ENCODE results near the gene FKBP14.

The FKBP14 gene

DNA sequence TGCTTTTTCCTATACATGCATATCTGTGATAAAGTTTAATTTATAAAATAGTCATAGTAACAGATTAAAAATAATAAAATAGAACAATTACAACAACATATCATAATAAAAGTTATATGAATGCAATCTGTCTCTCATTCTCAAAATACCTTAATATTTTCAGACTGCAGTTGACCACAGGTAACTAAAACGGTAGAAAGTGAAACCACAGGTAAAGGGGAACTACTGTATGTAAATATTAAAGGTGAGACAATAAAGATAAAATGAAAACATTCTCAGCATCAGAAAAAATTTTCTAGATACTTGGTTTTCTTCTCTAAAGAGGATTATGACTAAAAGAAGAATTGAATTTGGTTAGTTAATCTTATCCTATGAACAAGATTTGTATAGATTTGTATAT, 6.0 kb downstream of the FKBP14 start:
- Histone ChIP-seq H3K27ac (ENCODE audit: low read depth in 2 of 2, low read length in 2 of 2) (no peak overlapping the region), H3K27me3 (ENCODE audit: control insufficient read depth in 2 of 2, insufficient read depth in 2 of 2, low read length in 2 of 2) (no peaks in the 10 kb centered on the region), H3K4me1 (ENCODE audit: control insufficient read depth in 2 of 2, insufficient read depth in 2 of 2, low read length in 2 of 2) (peaks cover 5 to 10% of the 10 kb centered on the region in 2 donors), H3K9me3 (ENCODE audit: control insufficient read depth in 2 of 2, low read length in 2 of 2) (no peaks in the 10 kb centered on the region), H3K9ac (ENCODE audit: low read depth in 1 of 2, low read length in 2 of 2) (no peak overlapping the region), H3K36me3 (ENCODE audit: control insufficient read depth in 2 of 2, insufficient read depth in 2 of 2, low read length in 2 of 2) (peaks cover 0 to 4% of the 10 kb centered on the region in 2 donors), H3K4me3 (ENCODE audit: low read length in 2 of 2) (no peak overlapping the region)

DNA sequence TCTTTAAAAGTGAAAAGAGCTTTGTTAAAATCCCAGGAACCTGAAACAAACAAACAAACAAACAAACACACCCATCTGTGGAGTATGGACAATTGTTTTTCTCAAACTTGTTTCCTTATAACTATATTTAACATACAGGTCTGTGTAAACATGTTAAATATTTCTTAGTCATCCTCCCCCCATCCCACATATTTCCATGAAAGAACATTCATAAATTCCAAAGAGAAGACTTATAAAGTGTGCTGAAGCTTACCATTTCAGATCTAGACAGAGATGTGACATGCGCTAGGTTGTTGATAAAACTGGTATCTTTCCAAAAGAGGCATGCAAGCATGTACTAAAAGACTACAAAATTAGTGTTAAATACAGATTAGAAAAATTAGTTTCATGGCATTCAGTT, 6.5 kb downstream of the FKBP14 start:
- Histone ChIP-seq H3K27me3 (ENCODE audit: control insufficient read depth in 2 of 2, insufficient read depth in 2 of 2, low read length in 2 of 2) (no peaks in the 10 kb centered on the region), H3K27ac (ENCODE audit: low read depth in 2 of 2, low read length in 2 of 2) (no peak overlapping the region), H3K36me3 (ENCODE audit: control insufficient read depth in 2 of 2, insufficient read depth in 2 of 2, low read length in 2 of 2) (peaks cover 0 to 5% of the 10 kb centered on the region in 2 donors), H3K9ac (ENCODE audit: low read depth in 1 of 2, low read length in 2 of 2) (no peak overlapping the region), H3K4me1 (ENCODE audit: control insufficient read depth in 2 of 2, insufficient read depth in 2 of 2, low read length in 2 of 2) (peaks cover 1 to 4% of the 10 kb centered on the region in 2 donors), H3K4me3 (ENCODE audit: low read length in 2 of 2) (no peak overlapping the region), H3K9me3 (ENCODE audit: control insufficient read depth in 2 of 2, low read length in 2 of 2) (no peaks in the 10 kb centered on the region)

- H3K9ac ChIP-seq (ENCODE audit: low read depth in 1 of 2, low read length in 2 of 2) = no peak overlapping the region
- H3K27me3 ChIP-seq (ENCODE audit: control insufficient read depth in 2 of 2, insufficient read depth in 2 of 2, low read length in 2 of 2) = no peaks in the 10 kb centered on the region
- H3K27ac ChIP-seq (ENCODE audit: low read depth in 2 of 2, low read length in 2 of 2) = no peak overlapping the region
- peaks cover 0 to 8% of the 10 kb centered on the region in 2 donors for H3K36me3 ChIP-seq (ENCODE audit: control insufficient read depth in 2 of 2, insufficient read depth in 2 of 2, low read length in 2 of 2)
- H3K9me3 ChIP-seq (ENCODE audit: control insufficient read depth in 2 of 2, low read length in 2 of 2) = no peaks in the 10 kb centered on the region
- peaks cover 0 to 3% of the 10 kb centered on the region in 2 donors for H3K4me1 ChIP-seq (ENCODE audit: control insufficient read depth in 2 of 2, insufficient read depth in 2 of 2, low read length in 2 of 2)
- H3K4me3 ChIP-seq (ENCODE audit: low read length in 2 of 2) = no peak overlapping the region
Observed at GRCh38 chr7:30019387-30019786, 7.1 kb downstream of the FKBP14 start.

GRCh38 chr7:30018451-30018850, 8.1 kb downstream of the FKBP14 start:
- no peaks in the 10 kb centered on the region for H3K4me1 ChIP-seq (ENCODE audit: control insufficient read depth in 2 of 2, insufficient read depth in 2 of 2, low read length in 2 of 2)
- no peaks in the 10 kb centered on the region for H3K27me3 ChIP-seq (ENCODE audit: control insufficient read depth in 2 of 2, insufficient read depth in 2 of 2, low read length in 2 of 2)
- peaks cover 4 to 11% of the 10 kb centered on the region in 2 donors for H3K36me3 ChIP-seq (ENCODE audit: control insufficient read depth in 2 of 2, insufficient read depth in 2 of 2, low read length in 2 of 2)
- no peak overlapping the region for H3K9ac ChIP-seq (ENCODE audit: low read depth in 1 of 2, low read length in 2 of 2)
- no peaks in the 10 kb centered on the region for H3K9me3 ChIP-seq (ENCODE audit: control insufficient read depth in 2 of 2, low read length in 2 of 2)
- no peak overlapping the region for H3K27ac ChIP-seq (ENCODE audit: low read depth in 2 of 2, low read length in 2 of 2)
- no peak overlapping the region for H3K4me3 ChIP-seq (ENCODE audit: low read length in 2 of 2)

- no peaks in the 10 kb centered on the region for H3K9me3 ChIP-seq (ENCODE audit: control insufficient read depth in 2 of 2, low read length in 2 of 2)
- no peaks in the 10 kb centered on the region for H3K27me3 ChIP-seq (ENCODE audit: control insufficient read depth in 2 of 2, insufficient read depth in 2 of 2, low read length in 2 of 2)
- H3K4me3 ChIP-seq (ENCODE audit: low read length in 2 of 2) = no peak overlapping the region
- H3K4me1 ChIP-seq (ENCODE audit: control insufficient read depth in 2 of 2, insufficient read depth in 2 of 2, low read length in 2 of 2) = no peaks in the 10 kb centered on the region
- no peak overlapping the region for H3K27ac ChIP-seq (ENCODE audit: low read depth in 2 of 2, low read length in 2 of 2)
- no peak overlapping the region for H3K9ac ChIP-seq (ENCODE audit: low read depth in 1 of 2, low read length in 2 of 2)
- H3K36me3 ChIP-seq (ENCODE audit: control insufficient read depth in 2 of 2, insufficient read depth in 2 of 2, low read length in 2 of 2) = peaks cover 4 to 11% of the 10 kb centered on the region in 2 donors
Observed at GRCh38 chr7:30012757-30013156, 13.7 kb downstream of the FKBP14 start.

DNA sequence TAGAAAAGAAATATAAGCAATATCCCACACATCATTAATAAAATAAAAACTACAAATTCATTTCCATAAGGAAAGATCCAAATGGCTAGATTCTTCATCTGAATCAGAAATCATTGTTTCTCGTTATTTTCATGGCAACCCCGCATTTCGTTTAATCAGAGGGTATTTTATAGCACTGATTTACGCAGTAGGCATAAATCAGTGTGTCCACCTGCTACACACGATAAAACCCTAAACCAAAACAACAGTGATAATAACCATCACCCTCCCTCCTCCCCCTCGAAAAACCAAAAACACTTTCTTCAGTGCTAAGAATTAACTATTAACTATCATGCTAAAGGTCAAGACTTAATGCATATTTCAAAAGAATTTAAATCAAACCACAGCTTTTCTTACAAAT, 16.5 kb downstream of the FKBP14 start:
- Histone ChIP-seq H3K4me1 (ENCODE audit: control insufficient read depth in 2 of 2, insufficient read depth in 2 of 2, low read length in 2 of 2) (no peaks in the 10 kb centered on the region), H3K27ac (ENCODE audit: low read depth in 2 of 2, low read length in 2 of 2) (no peak overlapping the region), H3K36me3 (ENCODE audit: control insufficient read depth in 2 of 2, insufficient read depth in 2 of 2, low read length in 2 of 2) (peaks cover 4 to 7% of the 10 kb centered on the region in 2 donors), H3K4me3 (ENCODE audit: low read length in 2 of 2) (no peak overlapping the region), H3K9ac (ENCODE audit: low read depth in 1 of 2, low read length in 2 of 2) (no peak overlapping the region), H3K9me3 (ENCODE audit: control insufficient read depth in 2 of 2, low read length in 2 of 2) (no peaks in the 10 kb centered on the region), H3K27me3 (ENCODE audit: control insufficient read depth in 2 of 2, insufficient read depth in 2 of 2, low read length in 2 of 2) (no peaks in the 10 kb centered on the region)

GRCh38 chr7:30005464-30005863, 21.0 kb downstream of the FKBP14 start:
- no peaks in the 10 kb centered on the region for H3K9me3 ChIP-seq (ENCODE audit: control insufficient read depth in 2 of 2, low read length in 2 of 2)
- no peaks in the 10 kb centered on the region for H3K4me1 ChIP-seq (ENCODE audit: control insufficient read depth in 2 of 2, insufficient read depth in 2 of 2, low read length in 2 of 2)
- H3K9ac ChIP-seq (ENCODE audit: low read depth in 1 of 2, low read length in 2 of 2) = no peak overlapping the region

DNA sequence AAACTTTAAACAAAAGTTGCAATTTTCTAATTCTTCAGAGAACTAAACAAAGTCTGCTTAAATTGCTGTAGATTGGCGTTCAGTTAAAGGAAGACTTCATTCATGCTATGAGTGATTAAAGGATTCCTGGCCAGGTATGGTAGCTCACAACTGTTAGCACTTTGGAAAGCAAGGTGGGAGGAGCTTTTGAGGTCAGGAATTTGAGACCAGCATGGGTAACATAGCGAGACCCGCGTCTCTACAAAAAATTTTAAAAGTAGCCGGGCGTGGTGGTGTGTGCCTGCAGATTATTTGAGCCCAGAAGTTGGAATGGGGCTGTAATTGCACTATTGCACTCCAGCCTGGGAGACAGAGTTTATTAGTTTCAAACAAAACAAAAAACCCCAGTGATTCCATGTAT, 23.4 kb downstream of the FKBP14 start:
- H3K4me1 ChIP-seq (ENCODE audit: control insufficient read depth in 2 of 2, insufficient read depth in 2 of 2, low read length in 2 of 2) = no peaks in the 10 kb centered on the region
- no peak overlapping the region for H3K27ac ChIP-seq (ENCODE audit: low read depth in 2 of 2, low read length in 2 of 2)
- H3K9ac ChIP-seq (ENCODE audit: low read depth in 1 of 2, low read length in 2 of 2) = no peak overlapping the region
- no peaks in the 10 kb centered on the region for H3K9me3 ChIP-seq (ENCODE audit: control insufficient read depth in 2 of 2, low read length in 2 of 2)
- no peak overlapping the region for H3K4me3 ChIP-seq (ENCODE audit: low read length in 2 of 2)
- no peaks in the 10 kb centered on the region for H3K27me3 ChIP-seq (ENCODE audit: control insufficient read depth in 2 of 2, insufficient read depth in 2 of 2, low read length in 2 of 2)
- no peaks in the 10 kb centered on the region for H3K36me3 ChIP-seq (ENCODE audit: control insufficient read depth in 2 of 2, insufficient read depth in 2 of 2, low read length in 2 of 2)

More at GRCh38 chr7:30005464-30005863, 21.0 kb downstream of the FKBP14 start:
- H3K4me3 ChIP-seq (ENCODE audit: low read length in 2 of 2) = no peak overlapping the region
- H3K27me3 ChIP-seq (ENCODE audit: control insufficient read depth in 2 of 2, insufficient read depth in 2 of 2, low read length in 2 of 2) = no peaks in the 10 kb centered on the region
- no peaks in the 10 kb centered on the region for H3K36me3 ChIP-seq (ENCODE audit: control insufficient read depth in 2 of 2, insufficient read depth in 2 of 2, low read length in 2 of 2)
- no peak overlapping the region for H3K27ac ChIP-seq (ENCODE audit: low read depth in 2 of 2, low read length in 2 of 2)

- Histone ChIP-seq H3K9me3 (ENCODE audit: control insufficient read depth in 2 of 2, low read length in 2 of 2) (no peaks in the 10 kb centered on the region), H3K27me3 (ENCODE audit: control insufficient read depth in 2 of 2, insufficient read depth in 2 of 2, low read length in 2 of 2) (no peaks in the 10 kb centered on the region), H3K36me3 (ENCODE audit: control insufficient read depth in 2 of 2, insufficient read depth in 2 of 2, low read length in 2 of 2) (no peaks in the 10 kb centered on the region), H3K4me3 (ENCODE audit: low read length in 2 of 2) (no peak overlapping the region), H3K9ac (ENCODE audit: low read depth in 1 of 2, low read length in 2 of 2) (no peak overlapping the region), H3K4me1 (ENCODE audit: control insufficient read depth in 2 of 2, insufficient read depth in 2 of 2, low read length in 2 of 2) (no peaks in the 10 kb centered on the region), H3K27ac (ENCODE audit: low read depth in 2 of 2, low read length in 2 of 2) (no peak overlapping the region)
Observed at GRCh38 chr7:30001998-30002397, 24.5 kb downstream of the FKBP14 start.

DNA sequence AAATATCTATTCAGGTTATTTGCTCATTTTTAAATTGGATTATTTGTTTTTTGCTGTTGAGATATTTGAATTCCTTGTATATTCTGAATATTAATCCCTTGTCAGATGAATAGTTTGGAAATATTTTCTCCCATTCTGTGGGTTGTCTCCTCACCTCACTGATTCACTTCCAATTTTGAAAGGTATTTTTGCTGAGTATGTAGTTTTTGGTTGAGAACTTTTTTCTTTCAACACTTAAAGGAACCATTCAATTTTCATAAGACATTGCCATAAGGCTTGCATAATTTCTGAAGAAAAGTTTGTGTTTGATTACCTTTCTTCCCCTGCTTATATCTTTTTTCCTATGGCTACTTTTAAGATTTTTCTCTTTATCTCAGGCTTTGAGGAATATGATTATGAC, 28.0 kb downstream of the FKBP14 start:
- H3K9me3 ChIP-seq (ENCODE audit: control insufficient read depth in 2 of 2, low read length in 2 of 2) = peaks cover 2 to 3% of the 10 kb centered on the region in 2 donors
- no peak overlapping the region for H3K9ac ChIP-seq (ENCODE audit: low read depth in 1 of 2, low read length in 2 of 2)
- H3K27ac ChIP-seq (ENCODE audit: low read depth in 2 of 2, low read length in 2 of 2) = no peak overlapping the region
- H3K4me1 ChIP-seq (ENCODE audit: control insufficient read depth in 2 of 2, insufficient read depth in 2 of 2, low read length in 2 of 2) = no peaks in the 10 kb centered on the region
- H3K36me3 ChIP-seq (ENCODE audit: control insufficient read depth in 2 of 2, insufficient read depth in 2 of 2, low read length in 2 of 2) = no peaks in the 10 kb centered on the region
- no peaks in the 10 kb centered on the region for H3K27me3 ChIP-seq (ENCODE audit: control insufficient read depth in 2 of 2, insufficient read depth in 2 of 2, low read length in 2 of 2)
- no peak overlapping the region for H3K4me3 ChIP-seq (ENCODE audit: low read length in 2 of 2)

DNA sequence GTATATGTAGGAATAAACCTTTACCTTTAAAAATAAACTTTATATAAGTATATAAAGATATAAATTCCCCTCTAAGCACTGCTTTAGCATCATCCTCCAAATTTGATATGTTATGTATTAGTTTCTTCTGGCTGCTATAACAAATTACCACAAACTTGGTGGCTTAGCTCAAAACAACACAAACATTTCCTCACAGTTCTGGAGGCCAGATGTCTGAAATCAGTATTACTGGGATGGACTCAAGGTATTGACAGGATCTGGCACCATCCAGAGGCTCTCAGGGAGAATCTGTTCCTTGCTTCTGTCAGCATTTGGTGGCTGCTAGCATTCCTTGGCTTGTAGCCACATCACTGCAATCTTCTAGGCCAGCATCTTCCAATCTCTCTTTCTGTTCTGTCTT, 30.2 kb downstream of the FKBP14 start:
- H3K36me3 ChIP-seq (ENCODE audit: control insufficient read depth in 2 of 2, insufficient read depth in 2 of 2, low read length in 2 of 2) = no peaks in the 10 kb centered on the region
- H3K9me3 ChIP-seq (ENCODE audit: control insufficient read depth in 2 of 2, low read length in 2 of 2) = peaks cover 2 to 3% of the 10 kb centered on the region in 2 donors
- no peaks in the 10 kb centered on the region for H3K4me1 ChIP-seq (ENCODE audit: control insufficient read depth in 2 of 2, insufficient read depth in 2 of 2, low read length in 2 of 2)
- no peaks in the 10 kb centered on the region for H3K27me3 ChIP-seq (ENCODE audit: control insufficient read depth in 2 of 2, insufficient read depth in 2 of 2, low read length in 2 of 2)
- no peak overlapping the region for H3K9ac ChIP-seq (ENCODE audit: low read depth in 1 of 2, low read length in 2 of 2)
- H3K27ac ChIP-seq (ENCODE audit: low read depth in 2 of 2, low read length in 2 of 2) = no peak overlapping the region
- H3K4me3 ChIP-seq (ENCODE audit: low read length in 2 of 2) = no peak overlapping the region
